Activated CD4-positive, CD25-positive, alpha-beta regulatory T cell treated with anti-CD3 and anti-CD28 coated beads, Interleukin-2, amount 50 U/mL, for 72 hours (primary cell): Measurements from ENCODE around the gene ABCA1.
"Not testable (repeated sequence)": the region's sequence is repeated elsewhere in the genome, so short reads cannot be mapped to it uniquely, and the experiment has no call there.

Experiments used
- DNase-seq: peaks from one replicate; pipeline ENCODE4 v3.0.0; 2021

Gene ABCA1

GRCh38 chr9:104903609-104904008 is 24.3 kb downstream of the ABCA1 start:
- no peak for DNase-seq

GRCh38 chr9:104900871-104901270 is 27.1 kb downstream of the ABCA1 start:
- no peak for DNase-seq

DNA sequence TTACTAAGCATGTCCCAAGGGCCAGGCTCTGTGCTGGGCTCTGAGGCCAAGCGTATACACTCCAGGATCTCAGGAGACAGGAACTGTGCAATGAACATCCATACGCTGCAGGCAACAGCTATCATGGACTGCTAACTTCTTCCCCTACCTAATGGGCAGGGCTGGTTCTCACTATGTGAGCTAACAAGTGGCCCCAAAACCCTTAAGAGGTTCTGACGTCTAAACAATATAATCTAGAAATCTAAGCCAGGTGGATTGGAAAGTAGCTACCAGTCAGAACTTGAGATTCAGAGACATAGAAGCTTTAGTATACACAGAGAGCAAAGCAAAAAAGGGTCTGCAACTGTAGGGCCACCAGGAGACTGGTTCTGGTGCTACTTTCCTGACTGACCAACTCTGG is 27.6 kb downstream of the ABCA1 start:
- no peak for DNase-seq

- DNase-seq, result no peak
These were observed 28.2 kb downstream of the ABCA1 start for GRCh38 chr9:104899759-104900247.

DNA sequence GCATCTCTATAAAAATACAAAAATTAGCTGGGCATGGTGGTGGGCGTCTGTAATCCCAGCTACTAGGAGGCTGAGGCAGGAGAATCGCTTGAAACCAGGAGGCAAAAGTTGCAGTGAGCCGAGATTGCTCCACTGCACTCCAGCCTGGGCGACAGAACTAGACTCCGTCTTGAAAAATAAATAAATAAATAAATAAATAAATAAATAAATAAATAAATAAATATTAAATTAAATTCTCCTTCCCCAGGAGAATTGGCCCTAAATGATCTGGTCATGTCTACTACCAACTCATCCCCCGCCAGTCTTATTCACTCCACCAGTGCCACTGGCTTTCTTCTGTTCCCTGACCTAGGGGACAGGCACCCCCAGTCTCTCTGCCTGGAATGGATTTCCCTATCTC is 29.6 kb downstream of the ABCA1 start:
- not testable (repeated sequence) for DNase-seq

- DNase-seq, result no peak
These were observed 31.8 kb downstream of the ABCA1 start for GRCh38 chr9:104896131-104896530.

DNA sequence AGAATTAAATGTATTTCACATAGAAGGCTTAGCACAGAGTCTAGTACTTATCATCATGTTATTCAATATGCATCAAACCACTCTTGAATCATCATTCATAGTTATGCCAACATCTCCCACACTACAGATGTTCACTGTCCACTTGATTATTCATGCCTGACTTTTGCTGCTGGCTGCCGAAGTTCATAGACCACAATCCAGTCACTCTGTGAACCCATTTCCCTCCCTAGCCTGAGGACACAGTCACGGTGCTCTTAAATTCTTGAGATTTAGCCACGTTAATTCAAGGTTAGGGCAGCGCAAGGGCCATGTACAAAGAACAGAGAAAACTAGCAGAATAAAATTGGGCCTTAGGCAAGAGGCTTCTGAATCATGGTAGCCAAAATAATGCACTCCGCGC is 32.4 kb downstream of the ABCA1 start:
- no peak for DNase-seq

- no peak for DNase-seq
These were observed 35.3 kb downstream of the ABCA1 start for GRCh38 chr9:104892701-104893100.

- no peak for DNase-seq
These were observed 37.6 kb downstream of the ABCA1 start for GRCh38 chr9:104890433-104890770.

DNA sequence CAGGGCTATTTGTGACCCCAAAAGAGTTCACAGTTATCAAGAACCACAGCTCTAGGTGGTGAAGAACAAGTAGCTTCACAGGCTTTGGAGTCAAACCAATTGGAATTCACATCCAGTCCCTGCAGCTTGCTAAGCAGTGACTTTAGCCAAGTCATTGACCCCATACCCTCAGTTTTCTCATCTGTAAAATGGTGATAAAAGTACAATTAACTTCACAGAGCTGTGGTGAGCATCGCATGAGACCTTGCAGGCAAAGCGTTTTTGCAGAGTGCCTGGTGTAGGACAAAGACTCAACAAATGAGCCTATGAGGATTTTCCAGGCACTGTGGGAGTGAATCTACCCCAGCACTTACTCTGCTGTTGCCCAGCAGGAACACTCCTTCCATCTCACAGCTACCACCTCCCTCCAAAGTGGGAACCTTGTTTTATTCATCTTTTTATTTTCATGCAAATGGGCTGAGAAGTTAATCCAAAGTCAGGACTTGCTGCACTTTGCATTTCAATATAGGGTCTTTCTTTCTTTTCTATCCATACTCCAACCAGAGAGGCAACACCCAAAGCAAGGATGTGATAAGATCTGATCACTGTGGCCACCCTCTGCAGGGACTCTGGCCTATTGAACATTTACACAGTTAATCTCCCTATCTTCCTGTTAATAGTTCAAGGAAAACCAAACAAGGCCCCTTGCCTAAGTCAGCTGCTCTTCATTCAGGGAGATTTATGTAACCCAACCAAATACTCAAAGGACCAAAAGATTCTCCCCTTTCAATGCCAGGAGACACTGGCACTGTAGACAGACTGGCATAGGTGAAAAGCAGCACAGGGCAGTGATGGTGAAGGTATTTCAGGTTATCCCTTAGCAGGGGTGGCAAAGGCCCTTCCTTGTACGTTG is 41.9 kb downstream of the ABCA1 start:
- no peak for DNase-seq

DNA sequence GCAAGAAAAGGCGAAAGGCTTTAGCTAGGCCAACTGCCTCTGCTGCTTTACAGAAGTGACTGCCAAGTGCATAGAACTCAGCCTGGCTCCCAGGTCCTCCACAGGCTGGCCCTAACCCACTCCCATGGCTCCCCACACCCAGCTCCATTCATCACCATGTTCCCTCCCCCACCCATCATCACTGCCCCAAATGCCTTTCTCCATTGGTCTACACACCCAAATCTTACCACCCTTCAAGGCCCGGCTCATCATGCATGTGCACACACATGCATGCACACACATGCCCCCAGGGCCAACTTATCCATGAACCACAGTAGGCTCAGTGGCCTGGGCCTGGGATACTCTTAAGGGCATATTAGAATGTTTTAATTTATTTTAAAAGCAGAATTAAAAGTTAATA is 44.8 kb downstream of the ABCA1 start:
- DNase-seq, result no peak

DNA sequence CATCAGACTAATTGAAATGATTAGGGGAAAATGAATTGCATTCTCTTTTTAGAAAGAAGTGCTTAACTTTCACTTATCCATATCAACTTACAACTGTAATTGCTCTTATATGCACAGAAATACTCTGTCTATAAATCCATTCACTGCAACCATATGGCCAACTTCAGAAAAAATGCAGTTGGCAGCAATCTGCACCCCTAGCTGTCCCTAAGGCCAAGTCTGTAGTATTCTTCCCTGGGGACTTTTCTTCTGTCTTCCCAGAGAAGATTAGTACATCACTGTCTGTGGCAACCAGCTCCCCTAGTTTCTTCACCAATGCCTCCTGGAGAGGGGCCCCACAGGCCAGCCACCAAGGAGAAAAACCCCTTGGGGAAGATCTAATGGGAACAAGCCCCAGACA is 45.4 kb downstream of the ABCA1 start:
- no peak for DNase-seq

GRCh38 chr9:104882086-104882485 is 45.9 kb downstream of the ABCA1 start:
- no peak for DNase-seq

GRCh38 chr9:104879555-104880309 is 48.2 kb downstream of the ABCA1 start:
- DNase-seq, result no peak

DNA sequence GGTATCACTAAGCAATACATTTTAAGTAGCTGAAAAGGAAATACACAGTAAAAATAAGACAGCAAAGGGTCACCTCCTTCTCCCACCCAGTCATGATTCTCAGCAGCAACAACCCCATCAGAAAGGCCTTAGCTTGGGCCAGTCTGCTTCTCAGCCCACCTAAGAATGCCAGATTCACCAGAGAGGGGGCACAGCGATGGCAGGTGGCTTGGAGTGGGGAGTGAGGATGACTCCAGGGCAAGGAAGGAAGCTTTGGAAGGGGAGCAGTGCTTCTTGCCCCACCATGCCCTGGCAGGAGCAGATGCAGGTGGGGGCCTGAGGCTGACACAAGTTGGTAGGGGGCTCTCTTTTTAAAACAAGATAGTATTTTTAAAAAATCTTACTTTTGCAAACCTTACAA is 51.4 kb downstream of the ABCA1 start:
- no peak for DNase-seq

DNA sequence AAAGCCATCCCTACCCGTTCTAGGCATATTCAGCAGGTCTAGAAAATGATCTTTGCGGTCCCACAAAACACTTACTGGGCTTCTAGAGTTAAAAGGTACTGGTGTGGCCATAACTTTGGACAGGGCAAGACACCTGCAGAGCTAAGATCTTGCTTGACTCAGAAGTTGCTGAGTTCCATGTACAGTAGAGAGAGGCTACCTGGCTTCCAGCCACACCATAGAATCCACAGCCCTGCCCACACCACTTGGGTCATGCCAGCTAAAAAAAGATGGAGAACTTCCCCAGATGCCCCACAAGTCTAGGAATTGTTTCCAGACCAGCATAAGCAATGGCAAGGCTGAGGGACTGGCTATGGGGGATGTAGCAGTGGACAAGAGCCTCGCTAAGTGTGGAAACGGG is 52.1 kb downstream of the ABCA1 start:
- no peak for DNase-seq

DNA sequence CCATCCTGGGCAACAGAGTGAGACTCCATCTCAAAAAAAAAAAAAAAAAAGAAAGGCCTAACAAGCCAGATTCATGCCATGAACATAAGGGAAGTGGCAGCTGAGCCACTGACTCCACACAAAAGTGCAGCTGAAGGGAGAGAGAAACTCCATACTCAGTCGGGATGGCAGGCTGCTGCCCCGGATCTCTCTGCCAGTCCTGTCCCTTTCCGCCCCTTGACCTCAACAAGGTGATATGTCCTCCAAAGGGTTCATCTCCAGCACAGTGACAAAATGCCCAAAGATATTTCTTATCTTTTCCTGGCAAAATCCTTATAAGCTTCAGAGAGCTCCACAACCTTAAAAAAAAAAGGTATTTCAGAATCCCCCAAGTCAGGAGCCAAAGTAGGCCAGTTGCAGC is 52.6 kb downstream of the ABCA1 start:
- no peak for DNase-seq

GRCh38 chr9:104873489-104873850 is 54.5 kb downstream of the ABCA1 start:
- no peak for DNase-seq

DNA sequence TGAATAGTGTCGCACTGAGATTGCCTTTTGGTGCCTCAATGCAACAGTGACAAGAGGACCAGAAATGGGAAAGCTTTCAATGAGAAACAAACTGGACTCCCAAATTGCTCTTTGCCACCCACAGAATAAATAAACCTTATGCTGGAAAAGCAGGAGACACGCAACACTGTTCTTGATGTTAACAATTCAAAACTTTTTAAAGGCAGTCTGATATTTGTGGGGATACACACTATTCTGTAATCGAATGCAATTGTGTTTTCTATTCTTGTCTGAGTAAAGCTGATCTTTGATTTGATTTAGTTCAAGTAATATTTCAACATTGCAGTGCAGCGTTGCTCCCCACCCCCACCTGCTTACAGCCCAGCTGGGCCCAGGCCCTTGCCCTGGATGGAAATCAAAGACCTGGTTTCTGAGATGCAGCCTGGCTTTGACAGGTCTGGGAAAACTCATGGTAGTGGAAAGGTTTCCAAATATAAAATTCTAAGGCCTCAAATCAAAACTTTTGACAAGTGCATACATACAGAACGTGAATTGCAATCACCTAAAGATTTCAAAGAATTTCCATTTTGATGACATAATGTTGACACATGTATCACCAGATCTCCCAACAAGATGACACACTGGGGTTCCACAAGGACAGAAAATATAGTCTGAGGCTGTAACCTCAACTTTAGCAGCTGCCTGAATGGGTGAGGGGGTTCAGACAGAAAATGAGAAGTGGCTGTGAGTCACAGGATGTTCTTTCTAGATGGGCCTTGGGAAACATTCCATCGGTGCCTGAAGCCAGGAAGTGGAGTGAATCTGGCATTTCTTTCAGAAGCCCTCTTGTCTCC is 55.1 kb downstream of the ABCA1 start:
- no peak for DNase-seq

DNA sequence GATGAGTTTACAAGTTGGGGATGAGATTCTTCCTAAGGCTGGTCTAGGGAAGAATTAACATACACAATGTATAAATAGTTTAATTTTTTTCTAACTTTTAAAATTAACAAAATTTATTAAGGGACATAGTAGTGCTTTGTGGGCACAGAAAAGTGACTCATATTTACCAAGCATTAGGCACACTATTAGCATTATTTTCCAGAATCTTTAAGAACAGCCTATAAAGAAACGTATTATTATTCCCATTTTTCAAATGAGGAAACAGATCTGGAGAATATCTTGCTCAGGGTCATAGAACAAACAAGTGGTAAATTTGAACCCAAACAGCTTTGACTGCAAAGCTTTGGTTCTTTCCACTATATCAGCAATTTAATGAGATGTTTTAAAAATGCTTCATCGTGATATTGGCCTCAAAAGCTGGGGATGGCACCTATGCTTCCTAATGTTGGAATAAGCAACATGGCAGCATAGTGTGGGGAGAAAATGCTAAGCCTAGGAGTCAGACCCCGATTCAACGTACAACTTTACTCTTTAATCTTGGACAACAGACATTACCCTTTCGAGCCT is 55.9 kb downstream of the ABCA1 start:
- no peak for DNase-seq

GRCh38 chr9:104869811-104870210 is 58.1 kb downstream of the ABCA1 start:
- no peak for DNase-seq

- DNase-seq, result no peak
These were observed 59.1 kb downstream of the ABCA1 start for GRCh38 chr9:104868687-104869404.
